Hypothalamus (tissue), 51 donors: Measurements from ENCODE around the gene SPNS3.
A peak's percentile ranks its signal among the peaks of the same experiment; 100 is the strongest.

Source experiments
- DNase-seq, 51 donors: peaks; one replicate each; lab custom pipeline; 2025; lab: John Stamatoyannopoulos, UW

Gene SPNS3

DNA sequence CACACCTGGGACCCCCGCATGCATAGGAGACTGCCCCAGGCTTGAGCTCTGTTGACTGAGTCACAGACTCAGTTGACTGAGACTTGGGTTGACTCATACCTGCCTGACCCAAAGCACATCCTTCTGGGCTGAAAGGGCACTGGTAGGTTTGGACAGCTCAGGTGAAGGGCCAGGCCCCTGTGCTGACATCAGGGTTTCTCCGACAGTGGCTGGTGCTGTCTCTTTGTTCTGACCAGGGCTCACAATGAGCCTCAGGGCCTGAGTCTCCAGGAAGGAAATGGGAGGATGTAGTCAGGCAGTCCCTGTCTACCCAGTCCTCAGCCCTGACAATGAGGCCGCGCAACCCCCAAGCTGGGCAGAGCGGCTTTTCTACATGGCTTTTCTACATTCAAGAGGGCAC lies 71.4 kb downstream of the SPNS3 start:
- DNase-seq, result no peak

- no peak for DNase-seq
Observed at GRCh38 chr17:4506175-4506813, 72.6 kb downstream of the SPNS3 start.

GRCh38 chr17:4506892-4507291 lies 73.2 kb downstream of the SPNS3 start:
- DNase-seq, result peak in 12 of 51 donors; percentile 18 to 42 (median 34)

- no peak for DNase-seq
Observed at GRCh38 chr17:4507361-4508111, 73.8 kb downstream of the SPNS3 start.

- DNase-seq, result no peak
Observed at GRCh38 chr17:4508207-4508606, 74.5 kb downstream of the SPNS3 start.

- DNase-seq, result no peak
Observed at GRCh38 chr17:4509401-4509800, 75.7 kb downstream of the SPNS3 start.

- DNase-seq, result peak in 1 of 51 donors; percentile 60
Observed at GRCh38 chr17:4509923-4510617, 76.3 kb downstream of the SPNS3 start.

DNA sequence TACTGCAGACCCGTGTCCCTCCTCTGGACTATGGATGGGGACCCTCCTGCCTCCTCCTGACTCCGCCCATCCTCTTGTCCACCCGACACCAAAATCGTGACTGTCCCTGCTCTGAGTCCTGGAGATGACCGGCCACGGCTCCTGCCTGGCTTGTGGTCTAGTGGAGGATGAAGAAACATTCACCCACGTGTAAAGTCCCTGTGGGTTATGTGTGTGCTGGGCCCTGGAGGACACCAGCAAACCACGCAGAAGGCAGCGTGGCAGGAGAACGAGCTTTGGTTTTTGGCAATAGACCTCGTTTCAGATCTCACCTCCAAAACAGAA lies 76.8 kb downstream of the SPNS3 start:
- DNase-seq, result peak in 1 of 51 donors; percentile 60

GRCh38 chr17:4511199-4511932 lies 77.6 kb downstream of the SPNS3 start:
- peak in 1 of 51 donors; percentile 23 for DNase-seq

DNA sequence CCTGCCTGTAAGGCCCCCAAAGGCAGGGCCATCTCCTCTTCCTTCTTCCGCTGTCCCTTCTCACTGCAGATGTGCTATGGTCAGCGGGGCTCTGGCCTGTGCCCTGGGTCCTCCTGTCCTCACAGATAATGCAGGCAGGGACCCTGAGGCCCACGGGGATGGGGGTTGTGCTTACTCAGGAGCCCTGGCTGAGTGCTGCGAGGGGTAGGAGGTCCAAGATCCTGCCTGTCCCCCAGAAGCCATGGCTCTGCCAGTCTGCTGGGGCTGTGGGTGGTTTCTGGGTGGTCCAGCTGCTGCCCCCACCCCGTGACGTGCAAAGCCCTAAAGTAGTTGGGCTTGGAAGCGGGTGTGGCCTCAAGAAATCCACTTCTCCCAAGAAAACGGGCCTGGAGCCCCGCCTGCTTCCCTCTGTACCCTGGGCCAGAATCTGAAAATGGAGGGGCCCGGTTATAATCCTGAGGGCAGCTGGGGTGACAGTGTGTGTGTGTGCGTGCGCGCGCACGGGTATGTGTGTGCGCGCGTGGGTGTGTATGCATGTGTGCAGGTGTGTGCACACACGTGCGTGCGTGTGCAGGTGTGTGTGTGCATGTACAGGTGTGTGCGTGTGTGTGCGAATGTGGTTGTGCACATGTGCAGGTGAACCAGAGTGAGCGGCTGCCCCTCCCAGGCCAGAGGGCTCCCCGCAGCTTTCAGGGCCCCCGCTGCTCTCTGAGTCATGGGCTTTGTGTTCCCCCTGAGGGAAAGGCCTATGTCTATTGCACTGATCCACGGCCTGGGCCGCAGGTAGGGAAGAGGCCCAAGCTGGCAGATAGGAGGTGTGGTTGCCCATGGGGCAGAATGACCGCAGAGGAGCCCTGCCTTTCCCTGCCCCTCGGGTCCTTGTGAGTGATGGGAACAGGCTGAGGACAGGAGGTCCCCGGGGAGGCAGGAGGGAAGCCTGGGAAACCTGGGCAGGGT lies 78.7 kb downstream of the SPNS3 start:
- DNase-seq, result no peak

GRCh38 chr17:4513113-4514032 lies 79.6 kb downstream of the SPNS3 start:
- no peak for DNase-seq

- DNase-seq, result no peak
Observed at GRCh38 chr17:4514206-4514605, 80.5 kb downstream of the SPNS3 start.

GRCh38 chr17:4514779-4515178 lies 81.0 kb downstream of the SPNS3 start:
- no peak for DNase-seq

- DNase-seq, result no peak
Observed at GRCh38 chr17:4515501-4515900, 81.8 kb downstream of the SPNS3 start.

- DNase-seq, result no peak
Observed at GRCh38 chr17:4516735-4517134, 83.0 kb downstream of the SPNS3 start.

DNA sequence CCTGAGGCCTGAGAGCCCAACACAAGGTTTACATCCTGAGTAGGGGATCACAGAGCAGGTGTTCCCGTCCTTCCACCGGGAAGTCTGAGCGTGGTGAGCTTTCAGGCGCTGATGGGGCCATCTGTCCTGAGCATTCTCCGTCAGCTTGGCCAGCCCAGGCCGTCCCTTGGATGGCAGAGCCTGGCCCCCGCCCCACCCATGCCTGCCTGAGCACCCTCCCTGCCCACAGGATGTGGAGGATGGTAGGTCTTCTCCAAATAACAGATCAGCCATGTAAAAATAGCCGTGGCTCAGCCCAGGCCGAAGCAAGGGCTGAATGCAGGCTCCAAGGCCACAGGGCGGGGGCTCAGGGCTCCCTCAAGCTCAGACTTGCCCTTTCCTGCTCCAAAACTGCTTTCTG lies 85.2 kb downstream of the SPNS3 start:
- DNase-seq, result peak in 3 of 51 donors; percentile 18 to 46 (median 38)

- DNase-seq, result peak in 31 of 51 donors; percentile 9 to 74 (median 42)
Observed at GRCh38 chr17:4519361-4519788, 85.6 kb downstream of the SPNS3 start.

DNA sequence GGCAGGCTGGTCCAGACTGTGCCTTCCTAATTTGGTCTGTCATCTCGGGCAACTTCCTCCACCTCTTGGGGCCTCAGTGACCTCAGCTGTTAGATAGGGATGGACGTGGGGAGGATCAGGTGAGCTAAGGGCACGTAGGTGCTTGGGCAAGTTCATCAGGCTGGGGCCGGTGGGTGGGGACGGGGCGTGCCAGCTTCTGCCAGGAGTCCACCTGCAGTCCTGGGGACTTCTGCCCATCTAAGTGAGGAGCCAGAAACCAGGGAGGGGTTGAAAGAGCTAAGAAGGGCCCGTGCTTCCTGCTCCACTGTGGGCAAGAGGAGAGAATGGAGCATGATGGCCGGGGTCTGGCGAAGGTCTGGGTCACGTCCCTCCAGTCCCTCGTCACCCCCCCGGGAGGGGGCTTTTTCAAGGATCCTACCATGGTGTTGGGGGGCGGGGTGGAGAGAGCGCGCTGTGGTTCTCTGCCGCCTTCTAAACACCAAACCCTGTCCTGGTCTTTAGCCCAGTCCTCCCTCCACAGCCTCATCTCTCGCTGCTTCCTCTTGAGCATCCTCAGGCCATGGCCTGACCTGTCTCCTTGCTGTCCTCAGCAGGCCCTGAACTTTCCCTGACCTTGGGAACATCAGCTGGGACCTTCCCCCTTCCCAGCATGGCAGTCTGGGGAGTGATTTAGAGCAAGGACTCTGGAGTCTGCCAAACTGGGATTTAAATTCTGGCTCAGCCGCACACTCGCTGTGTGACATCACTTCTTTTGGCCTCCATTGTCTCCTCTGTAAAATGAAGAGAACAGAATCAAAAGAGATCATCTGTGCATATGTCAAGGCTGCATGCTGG lies 86.5 kb downstream of the SPNS3 start:
- DNase-seq, result no peak
